Prostate gland (tissue), 2 donors: ENCODE data around the gene ARHGAP4. TPM values are rescaled to one million over a fixed set of nuclear protein-coding genes. Genes with fewer than 3 reads are reported as not detected.
A peak's percentile ranks its signal among the peaks of the same experiment; 100 is the strongest.

Source experiments
- DNase-seq: peaks from one replicate; pipeline ENCODE4 v3.0.0-alpha.2; 2019; ENCODE audit warnings: low spot score
- H3K27ac ChIP-seq, 2 donors: fragments of 200-600 bp; sonication (generic); 2 replicates each; pipeline ENCODE4 v1.5.1; 2017 to 2019
- H3K27me3 ChIP-seq: fragments of 200-600 bp; sonication (generic); replicated peaks from 2 replicates; pipeline ENCODE4 v1.5.1; 2019; ENCODE audit not compliant: insufficient read depth
- H3K36me3 ChIP-seq, 2 donors: fragments of 200-600 bp; sonication (generic); 1 replicate in 1 of 2; 2 replicates in 1 of 2; pipeline versions ENCODE4 v1.5.1 to v1.8.1; 2017 to 2019
- H3K4me1 ChIP-seq: fragments of 200-600 bp; sonication (generic); replicated peaks from 2 replicates; pipeline ENCODE4 v1.5.1; 2019
- H3K4me3 ChIP-seq, 2 donors: fragments of 200-600 bp; sonication (generic); 2 replicates each; pipeline ENCODE4 v1.5.1; 2017 to 2019
- H3K9me3 ChIP-seq: fragments of 200-600 bp; sonication (generic); 2 replicates; pipeline ENCODE4 v1.5.1; 2017
- CTCF ChIP-seq, 4 experiments: fragments of 200-600 bp in 2 of 4; fragments of 450-650 bp in 2 of 4; sonication (generic) in 2 of 4; IDR thresholded peaks; 1 replicate in 3 of 4; 2 replicates in 1 of 4; pipeline ENCODE4 v1.5.1; 2016 to 2019; ENCODE audit warnings: antibody characterized with exemption in 4 of 4, mild to moderate bottlenecking in 2 of 4, moderate library complexity in 2 of 4
- POLR2A ChIP-seq: fragments of 450-650 bp; IDR thresholded peaks from one replicate; pipeline ENCODE4 v1.6.1; 2016; ENCODE audit warnings: antibody characterized with exemption, mild to moderate bottlenecking
- POLR2AphosphoS5 ChIP-seq: sonication (generic); formaldehyde crosslinking; IDR thresholded peaks from one replicate; pipeline ENCODE4 v1.6.1; 2017; ENCODE audit warnings: antibody characterized with exemption
- WGBS: methylation state at CpG from one replicate; pipeline ENCODE4 v1.1.5; 2018; 5-methylcytosine and 5-hydroxymethylcytosine counted together
- intact Hi-C: fragments of 100-400 bp; cut with DNase I; formaldehyde crosslinking; loops from one replicate; pipeline ENCODE4 v1.14.2; 2022
- total RNA-seq, 2 donors: library from RNA; depleted of rRNA; stranded (reverse); fragments of >200 nt; gene quantifications; one replicate each; pipeline ENCODE4 v1.1.0, GENCODE V29; 2016

The ARHGAP4 gene
- total RNA-seq, 2 donors from 2014 or later = 11.9 to 41.1 TPM

DNA sequence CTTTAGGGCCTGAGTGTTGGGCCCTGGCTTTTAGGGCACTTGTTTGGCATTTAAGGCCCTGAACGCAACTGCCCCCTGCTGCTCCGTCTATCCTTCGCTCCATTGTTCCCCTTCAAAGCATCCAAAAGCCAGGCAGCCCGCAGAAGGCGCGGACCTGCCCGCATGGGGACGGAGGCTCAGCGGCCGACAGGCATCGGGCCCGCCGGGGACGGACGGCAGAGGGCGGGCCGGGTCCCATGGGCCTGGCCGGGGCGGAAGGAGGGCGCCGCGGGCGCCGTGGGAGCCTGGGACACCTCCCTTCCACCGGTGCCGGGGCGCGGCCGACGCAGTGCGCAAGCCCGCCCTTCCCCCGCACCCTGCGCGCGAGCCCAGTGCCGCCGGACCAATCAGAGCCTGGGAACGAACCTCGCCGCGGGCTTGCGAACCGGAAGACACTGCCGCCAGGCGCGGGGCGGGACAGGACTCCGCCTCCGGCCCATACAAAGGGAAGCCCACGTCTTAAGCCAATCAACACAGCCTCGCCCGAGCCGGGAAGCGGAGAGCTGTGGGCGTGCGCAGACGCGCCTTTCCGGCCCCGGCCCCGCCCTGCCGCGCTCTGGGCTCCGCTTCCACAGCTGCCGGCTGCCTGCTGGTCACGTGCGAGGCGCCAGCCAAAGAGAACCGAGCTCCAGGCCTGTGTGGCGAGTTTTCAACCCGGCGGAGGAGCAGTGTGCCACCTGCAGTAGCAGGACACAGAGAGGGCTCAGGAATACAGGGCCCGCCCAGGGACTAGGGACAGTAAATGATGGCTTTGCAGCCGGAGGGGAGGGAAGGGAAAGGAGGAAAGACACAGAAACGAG, 2.1 kb upstream of the ARHGAP4 start:
- no peaks in the 10 kb centered on the region for H3K4me1 ChIP-seq
- 3% methylated on average over 13 of the region's 76 CpGs for WGBS
- peak; percentile 93 for DNase-seq
- TF ChIP-seq CTCF (IDR thresholded peaks at IDR 0.05) (peak in 2 of 4 experiments; percentile 25 to 29), POLR2A (peak; percentile 67), POLR2AphosphoS5 (no peak)
- H3K4me3 ChIP-seq = peak overlapping the region; percentile 39 to 45
- H3K27me3 ChIP-seq = no peaks in the 10 kb centered on the region
- intact Hi-C loops = no loop called here
- H3K36me3 ChIP-seq = no peaks in the 10 kb centered on the region
- H3K27ac ChIP-seq = peak overlapping the region; percentile 88 to 91
- H3K9me3 ChIP-seq = no peaks in the 10 kb centered on the region

- 0% methylated on average over 4 of the region's 8 CpGs for WGBS
- H3K4me3 ChIP-seq = peak overlapping the region; percentile 39 to 45
- peak overlapping the region; percentile 88 to 91 for H3K27ac ChIP-seq
- H3K9me3 ChIP-seq = no peaks in the 10 kb centered on the region
- H3K4me1 ChIP-seq = no peaks in the 10 kb centered on the region
- no peaks in the 10 kb centered on the region for H3K36me3 ChIP-seq
- intact Hi-C loops = no loop called here
- H3K27me3 ChIP-seq = no peaks in the 10 kb centered on the region
- TF ChIP-seq CTCF (IDR thresholded peaks at IDR 0.05) = no peak
- no peak for TF ChIP-seq POLR2AphosphoS5
- TF ChIP-seq POLR2A = no peak
- no peak for DNase-seq
Observed at GRCh38 chrX:153927672-153927921, 1.5 kb upstream of the ARHGAP4 start.

GRCh38 chrX:153926858-153927671, 1.0 kb upstream of the ARHGAP4 start:
- 7% methylated on average over 12 of the region's 31 CpGs for WGBS
- Histone ChIP-seq H3K9me3 (no peaks in the 10 kb centered on the region), H3K27me3 (no peaks in the 10 kb centered on the region), H3K27ac (peak overlapping the region; percentile 88 to 91), H3K4me1 (no peaks in the 10 kb centered on the region), H3K36me3 (no peaks in the 10 kb centered on the region), H3K4me3 (peak overlapping the region; percentile 39 to 45)
- TF ChIP-seq POLR2A = no peak
- TF ChIP-seq POLR2AphosphoS5 = no peak
- no peak for TF ChIP-seq CTCF (IDR thresholded peaks at IDR 0.05)
- no peak for DNase-seq
- intact Hi-C loops = no loop called here

GRCh38 chrX:153926552-153926857, 441 bp upstream of the ARHGAP4 start:
- H3K27ac ChIP-seq = peak overlapping the region; percentile 33 to 88
- TF ChIP-seq POLR2AphosphoS5 (no peak), POLR2A (no peak), CTCF (IDR thresholded peaks at IDR 0.05) (no peak)
- intact Hi-C loops = no loop called here
- H3K4me1 ChIP-seq = no peaks in the 10 kb centered on the region
- H3K27me3 ChIP-seq = no peaks in the 10 kb centered on the region
- DNase-seq = no peak
- H3K4me3 ChIP-seq = no peak overlapping the region
- no peaks in the 10 kb centered on the region for H3K9me3 ChIP-seq
- H3K36me3 ChIP-seq = no peaks in the 10 kb centered on the region
- 20% methylated on average over 2 of the region's 4 CpGs for WGBS
